Amniotic stem cell (primary cell): Measurements from ENCODE around the gene B3GNT2.

Experiments
- DNase-seq: peaks from one replicate; lab custom pipeline; 2025; lab: John Stamatoyannopoulos, UW

Gene B3GNT2

DNA sequence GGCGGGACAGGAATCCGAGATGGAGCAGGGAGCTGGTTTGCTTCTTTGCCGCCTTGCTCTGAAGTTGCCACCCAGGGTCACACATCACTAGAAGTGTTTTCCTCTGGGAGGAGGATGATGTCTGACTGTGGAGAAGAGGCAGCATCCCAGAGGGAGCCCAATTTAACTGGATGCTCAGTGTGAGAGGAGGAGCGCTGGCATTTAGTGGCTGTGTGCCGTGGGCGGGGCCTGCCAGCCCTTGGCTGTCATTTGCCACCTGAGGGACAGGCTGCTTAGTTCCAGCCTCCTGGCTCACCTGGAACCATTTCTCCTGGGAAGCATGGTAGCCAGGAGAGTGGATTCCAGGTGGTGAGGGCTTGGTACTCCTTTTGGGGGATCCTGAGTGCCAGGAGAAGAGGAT lies 9.6 kb downstream of the B3GNT2 start:
- no peak for DNase-seq

- DNase-seq = no peak
These were observed 10.1 kb downstream of the B3GNT2 start for GRCh38 chr2:62206024-62206423.

DNA sequence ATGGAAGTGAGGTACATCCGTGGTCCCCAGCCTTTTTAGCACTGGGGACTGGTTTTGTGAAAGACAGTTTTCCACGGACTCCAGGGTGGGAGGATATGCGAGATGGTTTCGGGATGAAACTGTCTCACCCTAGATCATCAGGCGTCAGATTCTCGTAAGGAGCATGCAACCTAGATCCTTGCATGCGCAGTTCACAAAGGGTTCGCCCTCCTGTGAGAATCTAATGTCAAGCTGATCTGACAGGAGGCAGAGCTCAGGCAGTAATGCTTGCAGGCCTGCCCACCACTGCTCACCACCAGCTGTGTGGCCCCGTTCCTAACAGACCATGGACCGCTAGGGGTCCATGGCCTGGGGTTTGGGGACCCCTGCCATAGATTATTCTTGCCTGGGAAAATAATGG lies 11.6 kb downstream of the B3GNT2 start:
- DNase-seq = no peak

GRCh38 chr2:62208074-62208757 lies 12.3 kb downstream of the B3GNT2 start:
- no peak for DNase-seq

GRCh38 chr2:62208758-62209114 lies 12.8 kb downstream of the B3GNT2 start:
- no peak for DNase-seq

DNA sequence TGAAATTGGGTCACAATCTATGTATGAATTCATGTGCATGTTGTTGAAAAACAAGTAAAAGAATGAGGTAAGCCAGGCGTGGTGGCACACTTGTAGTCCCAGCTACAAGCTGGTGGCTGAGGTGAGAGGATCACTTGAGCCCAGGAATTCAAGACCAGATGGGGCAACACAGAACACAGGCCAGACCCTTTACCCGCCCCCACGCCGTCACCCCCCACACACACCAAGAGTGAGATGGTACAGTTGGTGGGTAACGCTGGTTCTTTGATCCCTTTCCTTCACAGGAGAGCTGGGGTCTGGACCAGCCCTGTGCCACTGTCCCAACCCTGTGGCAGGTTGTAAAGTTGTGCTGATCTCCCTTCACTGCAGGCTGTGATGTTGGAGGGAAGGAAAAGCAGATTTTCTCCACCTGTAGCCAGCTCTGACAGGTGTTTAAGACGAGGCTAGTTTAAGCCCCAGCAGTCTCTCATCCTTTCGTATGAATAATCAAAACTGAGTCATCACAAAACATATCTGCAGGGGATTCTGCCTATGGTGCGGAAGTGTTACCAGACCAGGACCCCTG lies 13.6 kb downstream of the B3GNT2 start:
- DNase-seq = no peak

GRCh38 chr2:62215306-62216064 lies 19.6 kb downstream of the B3GNT2 start:
- DNase-seq = no peak

DNA sequence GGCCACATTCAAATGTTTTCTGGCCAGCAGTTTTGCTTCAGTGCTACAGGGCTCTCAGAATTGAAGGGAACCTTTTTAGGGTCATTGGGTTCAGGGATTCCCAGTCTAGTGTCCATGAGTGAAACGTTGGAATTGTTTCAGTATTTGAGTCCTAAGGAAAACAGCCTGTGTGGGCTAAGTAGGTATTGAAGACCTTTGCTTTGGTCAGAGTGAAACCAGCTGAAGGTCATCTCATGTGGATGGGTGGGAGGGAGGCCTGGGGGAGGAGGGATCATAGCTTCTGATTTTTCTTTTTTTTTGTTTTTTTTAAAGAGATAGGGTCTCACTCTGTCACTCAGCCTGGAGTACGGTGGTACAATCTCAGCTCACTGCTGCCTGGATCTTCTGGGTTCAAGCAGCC lies 20.2 kb downstream of the B3GNT2 start:
- DNase-seq = no peak

DNA sequence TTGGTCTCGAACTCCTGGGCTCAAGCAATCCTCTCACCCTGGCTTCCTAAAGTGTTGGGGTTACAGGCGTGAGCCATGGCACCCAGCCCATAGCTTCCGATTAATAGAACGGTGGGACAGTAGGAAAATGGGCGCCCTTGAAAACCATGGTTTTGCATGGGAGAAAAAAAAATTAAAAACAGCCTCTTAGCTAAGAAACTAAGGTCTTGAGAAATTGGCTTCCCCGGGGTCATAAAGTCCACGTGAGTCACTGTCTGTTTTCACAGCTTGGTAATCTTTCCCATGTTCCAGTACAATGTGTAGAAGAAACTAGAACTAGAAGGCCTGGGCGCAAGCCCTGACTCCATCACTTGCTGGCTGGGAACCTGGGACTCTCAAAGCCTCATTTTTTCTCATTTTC lies 20.7 kb downstream of the B3GNT2 start:
- no peak for DNase-seq

DNA sequence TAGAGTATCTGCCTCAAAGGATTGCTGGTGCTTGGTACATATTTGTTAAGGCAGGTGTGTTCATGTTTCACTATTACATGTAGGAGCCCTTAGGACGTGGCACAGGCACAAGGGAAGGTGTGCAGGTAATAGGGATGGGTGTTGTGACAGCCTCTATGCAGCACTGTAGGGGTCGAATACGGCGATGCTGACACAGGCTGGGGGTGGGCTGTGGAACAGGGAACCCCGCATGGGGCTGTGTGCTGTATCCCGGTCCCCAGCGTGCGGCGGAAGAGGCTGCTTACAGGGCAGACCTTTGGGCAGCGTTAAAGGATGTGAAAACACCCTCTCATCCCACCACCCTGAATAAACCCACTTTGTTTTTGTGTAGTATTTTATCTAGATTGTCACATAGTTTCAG lies 21.5 kb downstream of the B3GNT2 start:
- DNase-seq = no peak

- DNase-seq = no peak
These were observed 22.1 kb downstream of the B3GNT2 start for GRCh38 chr2:62217970-62218369.

DNA sequence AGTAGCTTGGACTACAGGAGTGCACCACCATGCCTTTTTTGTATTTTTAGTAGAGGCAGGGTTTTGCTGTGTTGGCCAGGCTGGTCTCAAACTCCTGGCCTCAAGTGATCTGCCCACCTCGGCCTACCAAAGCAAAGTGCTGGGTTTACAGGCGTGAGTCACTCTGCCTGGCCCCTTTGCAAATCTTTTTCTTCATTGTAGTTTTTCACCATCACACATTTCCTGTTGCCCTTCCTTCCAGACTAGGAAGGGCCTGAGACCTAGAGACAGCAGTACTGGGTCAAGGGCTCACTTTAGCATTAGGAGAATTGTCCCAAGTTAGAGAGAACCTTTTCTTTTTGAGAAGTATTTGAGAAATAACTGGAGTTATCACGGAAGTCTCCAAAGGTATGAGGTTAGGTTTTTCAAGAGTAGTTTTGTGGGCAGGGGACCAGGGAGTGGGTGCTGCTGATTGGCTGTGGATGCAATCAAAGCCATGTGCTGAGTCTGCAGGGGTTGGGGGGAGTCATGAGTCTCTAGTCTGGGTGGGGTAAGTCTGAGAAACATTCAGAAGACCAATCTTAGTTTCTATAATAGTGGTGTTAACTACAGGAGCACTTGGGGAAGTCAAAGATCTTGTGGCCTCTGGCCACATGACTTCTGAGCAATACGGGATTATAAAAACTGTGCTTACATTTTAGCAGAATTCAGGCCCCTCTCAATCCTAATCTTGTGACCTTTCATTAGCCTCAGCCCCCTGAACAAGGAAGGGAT lies 23.7 kb downstream of the B3GNT2 start:
- DNase-seq = no peak

- no peak for DNase-seq
These were observed 25.2 kb downstream of the B3GNT2 start for GRCh38 chr2:62221141-62221540.

DNA sequence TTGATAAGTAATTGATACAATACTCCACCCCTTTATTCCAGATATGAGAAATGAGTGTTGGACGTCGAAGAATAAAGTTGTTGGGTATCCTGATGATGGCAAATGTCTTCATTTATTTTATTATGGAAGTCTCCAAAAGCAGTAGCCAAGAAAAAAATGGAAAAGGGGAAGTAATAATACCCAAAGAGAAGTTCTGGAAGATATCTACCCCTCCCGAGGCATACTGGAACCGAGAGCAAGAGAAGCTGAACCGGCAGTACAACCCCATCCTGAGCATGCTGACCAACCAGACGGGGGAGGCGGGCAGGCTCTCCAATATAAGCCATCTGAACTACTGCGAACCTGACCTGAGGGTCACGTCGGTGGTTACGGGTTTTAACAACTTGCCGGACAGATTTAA lies 26.3 kb downstream of the B3GNT2 start:
- DNase-seq = no peak

DNA sequence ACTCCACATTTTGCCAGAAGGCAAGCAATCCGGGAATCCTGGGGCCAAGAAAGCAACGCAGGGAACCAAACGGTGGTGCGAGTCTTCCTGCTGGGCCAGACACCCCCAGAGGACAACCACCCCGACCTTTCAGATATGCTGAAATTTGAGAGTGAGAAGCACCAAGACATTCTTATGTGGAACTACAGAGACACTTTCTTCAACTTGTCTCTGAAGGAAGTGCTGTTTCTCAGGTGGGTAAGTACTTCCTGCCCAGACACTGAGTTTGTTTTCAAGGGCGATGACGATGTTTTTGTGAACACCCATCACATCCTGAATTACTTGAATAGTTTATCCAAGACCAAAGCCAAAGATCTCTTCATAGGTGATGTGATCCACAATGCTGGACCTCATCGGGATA lies 26.8 kb downstream of the B3GNT2 start:
- DNase-seq = no peak

DNA sequence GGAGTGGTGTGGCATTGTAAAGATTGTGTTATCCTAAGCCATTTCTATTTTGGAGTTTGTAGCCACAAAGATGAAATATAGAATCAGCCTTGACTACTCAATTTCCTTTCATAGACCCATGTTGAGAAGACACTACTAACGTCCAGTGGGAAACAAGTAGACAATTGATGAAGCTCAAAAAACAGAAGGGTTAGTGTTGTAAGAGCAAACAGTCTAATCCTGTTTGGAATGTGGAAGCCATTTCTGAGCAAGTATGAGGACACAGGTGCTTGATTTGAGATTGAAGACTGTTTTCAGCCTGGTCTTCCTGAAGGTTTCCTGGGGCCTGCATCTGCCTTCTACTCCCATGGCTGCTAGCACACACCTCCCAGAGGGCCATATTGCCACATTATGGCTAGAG lies 29.1 kb downstream of the B3GNT2 start:
- no peak for DNase-seq

- no peak for DNase-seq
These were observed 31.6 kb downstream of the B3GNT2 start for GRCh38 chr2:62227386-62228075.

- no peak for DNase-seq
These were observed 33.2 kb downstream of the B3GNT2 start for GRCh38 chr2:62229082-62229605.

DNA sequence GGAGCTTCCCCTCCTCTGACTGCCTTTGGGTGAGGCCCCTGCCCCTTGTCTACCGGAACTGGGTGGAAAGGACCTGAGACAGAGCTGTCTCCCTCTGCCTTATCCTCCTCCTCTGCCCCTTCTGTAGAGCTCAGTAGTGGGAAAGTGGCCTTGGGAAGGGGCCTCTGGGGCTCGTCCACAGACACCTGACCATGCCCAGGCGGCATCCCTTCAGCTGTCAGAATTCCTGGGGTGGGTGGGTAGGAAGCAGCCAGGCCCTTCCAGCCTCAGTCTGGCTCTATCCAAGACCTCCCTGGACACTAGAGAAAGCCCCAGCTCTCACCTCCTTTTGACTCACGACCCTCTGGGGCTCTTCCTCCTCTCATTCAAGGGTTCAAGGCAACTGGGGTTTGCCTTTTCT lies 35.6 kb downstream of the B3GNT2 start:
- DNase-seq = no peak

GRCh38 chr2:62234755-62235655 lies 39.1 kb downstream of the B3GNT2 start:
- no peak for DNase-seq

DNA sequence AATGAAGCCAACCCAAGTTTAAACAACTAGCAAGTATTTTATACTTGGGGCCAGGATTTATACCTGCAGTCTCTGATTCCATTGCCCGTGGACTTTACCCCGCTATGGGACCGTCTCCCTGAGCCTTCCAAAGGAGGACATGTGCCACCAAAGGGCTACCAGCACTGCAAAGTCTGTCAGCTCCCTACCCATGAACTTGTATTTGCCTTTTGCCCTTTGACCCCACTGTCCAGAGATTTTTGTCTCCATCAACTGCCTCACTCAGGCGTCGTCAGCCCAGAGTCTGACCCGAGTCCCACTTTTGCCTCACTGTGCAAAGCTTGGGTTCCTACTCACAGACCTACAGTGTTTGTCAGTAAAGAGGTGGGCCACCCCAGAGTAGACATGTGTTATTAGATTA lies 40.6 kb downstream of the B3GNT2 start:
- no peak for DNase-seq
